ENCODE measurements around the gene CHN2. TPM values are rescaled to one million over a fixed set of nuclear protein-coding genes. Genes with fewer than 3 reads are reported as not detected.

The CHN2 gene
- polyA plus RNA-seq, 1 experiment: not detected

DNA sequence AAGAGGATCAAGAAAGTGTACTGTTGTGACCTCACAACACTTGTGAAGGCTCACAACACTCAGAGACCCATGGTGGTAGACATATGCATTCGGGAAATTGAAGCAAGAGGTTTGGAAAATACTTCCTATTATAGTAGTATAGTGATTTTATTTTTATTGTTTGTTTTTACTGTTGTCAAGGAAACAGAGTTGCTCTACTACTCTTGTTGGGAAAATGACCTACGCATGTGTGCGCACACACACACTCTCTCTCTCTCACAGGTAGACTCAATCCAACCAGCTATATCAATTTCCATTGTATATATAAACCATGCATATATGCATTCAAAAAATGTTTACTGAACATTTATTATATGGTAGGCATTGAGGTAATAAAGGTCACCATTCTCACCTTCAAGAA lies 305.4 kb downstream of the CHN2 start:
- no peak for DNase-seq (ENCODE audit: low read depth, low spot score)
- Histone ChIP-seq H3K27me3 (ENCODE audit: control insufficient read depth, insufficient read depth, low read length) (no peaks in the 10 kb centered on the region), H3K4me3 (ENCODE audit: low read depth, low read length) (no peak overlapping the region), H3K9me3 (ENCODE audit: control insufficient read depth, insufficient read depth, low read length) (no peaks in the 10 kb centered on the region; the same call in 1 of the 2 replicates), H3K27ac (ENCODE audit: low read depth, low read length) (no peak overlapping the region)
- ChIA-PET CTCF (no interaction called here), POLR2A (no interaction called here)
- TF ChIP-seq, protein P1, sequence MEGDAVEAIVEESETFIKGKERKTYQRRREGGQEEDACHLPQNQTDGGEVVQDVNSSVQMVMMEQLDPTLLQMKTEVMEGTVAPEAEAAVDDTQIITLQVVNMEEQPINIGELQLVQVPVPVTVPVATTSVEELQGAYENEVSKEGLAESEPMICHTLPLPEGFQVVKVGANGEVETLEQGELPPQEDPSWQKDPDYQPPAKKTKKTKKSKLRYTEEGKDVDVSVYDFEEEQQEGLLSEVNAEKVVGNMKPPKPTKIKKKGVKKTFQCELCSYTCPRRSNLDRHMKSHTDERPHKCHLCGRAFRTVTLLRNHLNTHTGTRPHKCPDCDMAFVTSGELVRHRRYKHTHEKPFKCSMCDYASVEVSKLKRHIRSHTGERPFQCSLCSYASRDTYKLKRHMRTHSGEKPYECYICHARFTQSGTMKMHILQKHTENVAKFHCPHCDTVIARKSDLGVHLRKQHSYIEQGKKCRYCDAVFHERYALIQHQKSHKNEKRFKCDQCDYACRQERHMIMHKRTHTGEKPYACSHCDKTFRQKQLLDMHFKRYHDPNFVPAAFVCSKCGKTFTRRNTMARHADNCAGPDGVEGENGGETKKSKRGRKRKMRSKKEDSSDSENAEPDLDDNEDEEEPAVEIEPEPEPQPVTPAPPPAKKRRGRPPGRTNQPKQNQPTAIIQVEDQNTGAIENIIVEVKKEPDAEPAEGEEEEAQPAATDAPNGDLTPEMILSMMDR (IDR thresholded peaks at IDR 0.05; ENCODE audit: low read depth, low read length): no peak

DNA sequence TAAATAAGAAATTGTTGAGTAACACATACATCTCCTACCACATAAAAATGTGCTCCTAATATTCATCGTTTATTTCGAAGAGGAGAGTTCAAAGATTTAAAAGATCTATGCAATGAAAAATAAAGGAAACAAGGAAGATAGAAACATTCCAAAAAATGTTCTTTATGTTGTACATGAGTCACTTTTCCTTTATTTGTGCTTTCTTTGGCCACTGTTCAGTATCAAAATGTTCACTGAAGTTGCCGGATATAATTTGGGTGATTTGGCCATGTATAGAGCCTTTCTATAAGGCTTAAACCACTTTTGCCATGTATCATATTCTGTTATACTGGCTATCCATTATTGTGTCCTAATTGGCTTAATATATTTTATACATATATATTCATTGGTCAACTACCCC lies 306.1 kb downstream of the CHN2 start:
- H3K4me3 ChIP-seq (ENCODE audit: low read depth, low read length): no peak overlapping the region
- ChIA-PET CTCF (no interaction called here), POLR2A (interaction anchor here (0.6 kb wide), 1 partner anchor 490 kb away, joined by 3 read pairs; no protein-coding TSS in a partner anchor)
- no peak overlapping the region for H3K27ac ChIP-seq (ENCODE audit: low read depth, low read length)
- no peak for DNase-seq (ENCODE audit: low read depth, low spot score)
- H3K27me3 ChIP-seq (ENCODE audit: control insufficient read depth, insufficient read depth, low read length): no peaks in the 10 kb centered on the region
- no peaks in the 10 kb centered on the region; the same call in 1 of the 2 replicates for H3K9me3 ChIP-seq (ENCODE audit: control insufficient read depth, insufficient read depth, low read length)
- TF ChIP-seq, protein P1 (IDR thresholded peaks at IDR 0.05; ENCODE audit: low read depth, low read length): no peak

DNA sequence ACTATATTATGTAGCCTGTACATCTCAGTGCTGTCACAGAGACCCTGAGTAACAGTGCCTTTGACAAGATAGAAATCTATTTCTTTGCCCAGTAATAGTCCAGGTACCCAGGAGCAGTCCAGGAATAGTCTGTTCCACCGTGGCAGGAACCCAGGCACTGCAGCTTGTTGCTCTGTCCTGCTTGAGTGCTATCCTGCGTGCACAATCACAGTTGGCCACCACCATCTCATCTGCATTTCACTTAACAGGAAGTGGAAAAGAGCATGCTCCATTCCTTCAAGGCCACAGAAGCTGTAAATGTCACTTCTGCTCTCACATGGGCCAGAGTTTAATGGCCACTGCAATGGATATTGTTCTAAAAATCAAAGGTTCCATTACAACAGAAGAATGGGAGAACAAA lies 307.6 kb downstream of the CHN2 start:
- Histone ChIP-seq H3K4me3 (ENCODE audit: low read depth, low read length) (no peak overlapping the region), H3K27me3 (ENCODE audit: control insufficient read depth, insufficient read depth, low read length) (no peaks in the 10 kb centered on the region), H3K27ac (ENCODE audit: low read depth, low read length) (no peak overlapping the region), H3K9me3 (ENCODE audit: control insufficient read depth, insufficient read depth, low read length) (no peaks in the 10 kb centered on the region; the same call in 1 of the 2 replicates)
- CTCF ChIA-PET: no interaction called here
- TF ChIP-seq, protein P1 (IDR thresholded peaks at IDR 0.05; ENCODE audit: low read depth, low read length): no peak
- POLR2A ChIA-PET: interaction anchor here (0.8 kb wide), 1 partner anchor 419 kb away, joined by 3 read pairs; no protein-coding TSS in a partner anchor
- DNase-seq (ENCODE audit: low read depth, low spot score): no peak

DNA sequence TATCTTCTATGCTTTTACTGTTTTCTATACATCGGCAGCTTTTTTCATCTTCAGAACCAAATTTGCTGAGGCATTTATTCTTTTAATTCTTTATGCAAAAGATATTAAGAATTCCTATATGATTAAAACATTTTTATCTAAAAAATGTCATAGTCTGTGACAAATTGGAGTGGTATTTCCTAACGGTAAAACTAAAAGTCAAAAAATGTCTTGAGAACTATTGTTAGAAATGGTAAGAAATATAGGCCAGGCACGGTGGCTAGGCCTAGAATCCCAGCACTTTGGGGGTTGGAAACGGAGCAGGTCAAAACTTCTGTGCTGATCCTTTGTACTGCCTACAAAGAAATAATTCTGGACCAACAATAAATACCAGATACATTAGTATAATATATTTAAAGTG lies 311.4 kb downstream of the CHN2 start:
- Histone ChIP-seq H3K27ac (ENCODE audit: low read depth, low read length) (no peak overlapping the region), H3K9me3 (ENCODE audit: control insufficient read depth, insufficient read depth, low read length) (no peaks in the 10 kb centered on the region), H3K27me3 (ENCODE audit: control insufficient read depth, insufficient read depth, low read length) (no peaks in the 10 kb centered on the region), H3K4me3 (ENCODE audit: low read depth, low read length) (no peak overlapping the region)
- TF ChIP-seq, protein P1 (IDR thresholded peaks at IDR 0.05; ENCODE audit: low read depth, low read length): no peak
- DNase-seq (ENCODE audit: low read depth, low spot score): no peak
- ChIA-PET CTCF (no interaction called here), POLR2A (no interaction called here)

DNA sequence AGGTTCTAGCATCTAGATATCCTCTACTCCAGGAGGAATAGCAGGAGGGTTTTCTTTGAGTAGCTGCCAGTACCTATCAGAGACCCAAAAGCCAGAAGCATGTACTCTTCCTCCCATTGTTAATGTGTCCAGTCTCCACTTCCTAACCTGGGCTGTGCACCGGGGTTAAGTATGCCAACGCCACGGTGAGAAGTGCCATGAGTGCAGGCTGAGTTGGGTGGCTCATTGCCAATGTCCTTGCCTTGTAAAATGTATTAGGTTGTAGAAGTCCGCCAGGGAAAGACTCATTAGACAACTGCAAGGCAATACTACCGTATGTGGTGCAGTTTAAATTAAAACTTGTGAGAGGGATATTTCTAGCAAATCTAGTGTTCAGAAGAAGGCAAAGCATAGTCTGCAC lies 314.0 kb downstream of the CHN2 start:
- Histone ChIP-seq H3K9me3 (ENCODE audit: control insufficient read depth, insufficient read depth, low read length) (no peaks in the 10 kb centered on the region), H3K27ac (ENCODE audit: low read depth, low read length) (no peak overlapping the region), H3K27me3 (ENCODE audit: control insufficient read depth, insufficient read depth, low read length) (no peaks in the 10 kb centered on the region), H3K4me3 (ENCODE audit: low read depth, low read length) (no peak overlapping the region)
- CTCF ChIA-PET: no interaction called here
- no peak for DNase-seq (ENCODE audit: low read depth, low spot score)
- TF ChIP-seq, protein P1 (IDR thresholded peaks at IDR 0.05; ENCODE audit: low read depth, low read length): no peak
- POLR2A ChIA-PET: no interaction called here

All from AG04450 (cell line).